ENCODE measurements around the gene KLF11. TPM values are rescaled to one million over a fixed set of nuclear protein-coding genes. Genes with fewer than 3 reads are reported as not detected.

The KLF11 gene
- total and polyA plus RNA-seq, 4 experiments from 2014 or later = 7.0 to 9.8 (median 7.9) TPM

GRCh38 chr2:10000541-10000940 is 42.8 kb upstream of the KLF11 start:
- H3K27me3 Mint-ChIP-seq = peaks cover 0 to 2% of the 10 kb centered on the region in 2 donors
- Histone ChIP-seq H3K4me3 (ENCODE audit: low read length in 2 of 2) (no peak overlapping the region), H3K27me3 (ENCODE audit: insufficient read depth, low read length) (no peaks in the 10 kb centered on the region), H3K4me1 (ENCODE audit: insufficient read depth, low read length) (no peaks in the 10 kb centered on the region), H3K9me3 (ENCODE audit: control insufficient read depth in 1 of 2, low read length in 2 of 2) (no peaks in the 10 kb centered on the region), H3K36me3 (ENCODE audit: insufficient read depth, low read length) (no peaks in the 10 kb centered on the region), H3K27ac (ENCODE audit: low read depth, low read length) (no peak overlapping the region)
- H3K4me3 Mint-ChIP-seq = no peak overlapping the region
- ChIA-PET POLR2A (ENCODE audit: partially characterized antibody) (no interaction called here), CTCF (ENCODE audit: partially characterized antibody) (interaction anchor here (1.0 to 2.3 kb wide), 2 partner anchors 15 to 72 kb away, joined by 3 to 14 read pairs; no protein-coding TSS in a partner anchor)
- H3K9me3 Mint-ChIP-seq = peaks cover 0 to 2% (median 0%) of the 10 kb centered on the region in 8 donors
- no peak for DNase-seq
- no peak overlapping the region for H3K27ac Mint-ChIP-seq
- H3K4me1 Mint-ChIP-seq = peaks cover 0 to 2% (median under 1%) of the 10 kb centered on the region in 4 donors
- no peaks in the 10 kb centered on the region for H3K36me3 Mint-ChIP-seq
- intact Hi-C loops (cut with micrococcal nuclease) = no loop called here

- DNase-seq = no peak
- Mint-ChIP-seq H3K27ac (no peak overlapping the region), H3K27me3 (no peaks in the 10 kb centered on the region), H3K4me3 (no peak overlapping the region), H3K36me3 (no peaks in the 10 kb centered on the region), H3K9me3 (peaks cover 0 to 2% (median 0%) of the 10 kb centered on the region in 8 donors), H3K4me1 (peaks cover 0 to 2% (median under 1%) of the 10 kb centered on the region in 4 donors)
- Histone ChIP-seq H3K27ac (ENCODE audit: low read depth, low read length) (no peak overlapping the region), H3K27me3 (ENCODE audit: insufficient read depth, low read length) (no peaks in the 10 kb centered on the region), H3K4me1 (ENCODE audit: insufficient read depth, low read length) (no peaks in the 10 kb centered on the region), H3K9me3 (ENCODE audit: control insufficient read depth in 1 of 2, low read length in 2 of 2) (no peaks in the 10 kb centered on the region), H3K4me3 (ENCODE audit: low read length in 2 of 2) (no peak overlapping the region), H3K36me3 (ENCODE audit: insufficient read depth, low read length) (no peaks in the 10 kb centered on the region)
- intact Hi-C loops (cut with micrococcal nuclease) = no loop called here
- CTCF ChIA-PET (ENCODE audit: partially characterized antibody) = interaction anchor here (2.3 kb wide), 1 partner anchor 16 kb away, joined by 14 read pairs; no protein-coding TSS in a partner anchor
- POLR2A ChIA-PET (ENCODE audit: partially characterized antibody) = no interaction called here
Observed at GRCh38 chr2:10001586-10001985, 41.8 kb upstream of the KLF11 start.

DNA sequence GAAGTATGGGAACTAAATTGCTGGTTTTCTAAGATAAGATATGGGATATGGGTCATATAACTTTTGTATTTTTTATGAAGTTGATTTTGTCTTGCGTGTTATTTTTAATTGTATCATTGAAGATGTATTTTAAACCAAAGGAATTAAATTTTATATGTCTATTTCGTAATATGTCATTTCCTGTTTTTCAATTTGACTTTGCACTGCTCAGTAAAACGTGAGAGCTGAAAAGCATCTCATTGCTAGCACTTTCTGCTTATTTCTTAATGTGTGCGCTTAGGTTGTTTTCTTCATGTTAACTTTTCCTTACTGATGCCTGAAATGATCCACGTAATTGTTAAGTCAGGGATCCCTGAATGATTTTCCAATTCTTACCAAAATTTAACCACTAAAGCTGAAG is 41.2 kb upstream of the KLF11 start:
- Mint-ChIP-seq H3K36me3 (no peaks in the 10 kb centered on the region), H3K27me3 (peaks cover 1% of the 10 kb centered on the region in 2 donors), H3K9me3 (peaks cover 0 to 2% (median 0%) of the 10 kb centered on the region in 8 donors), H3K4me1 (peaks cover 0 to 2% (median under 1%) of the 10 kb centered on the region in 4 donors), H3K4me3 (no peak overlapping the region), H3K27ac (no peak overlapping the region)
- H3K4me1 ChIP-seq (ENCODE audit: insufficient read depth, low read length) = no peaks in the 10 kb centered on the region
- no peaks in the 10 kb centered on the region for H3K9me3 ChIP-seq (ENCODE audit: control insufficient read depth in 1 of 2, low read length in 2 of 2)
- H3K27ac ChIP-seq (ENCODE audit: low read depth, low read length) = no peak overlapping the region
- H3K36me3 ChIP-seq (ENCODE audit: insufficient read depth, low read length) = no peaks in the 10 kb centered on the region
- ChIA-PET CTCF (ENCODE audit: partially characterized antibody) (no interaction called here), POLR2A (ENCODE audit: partially characterized antibody) (no interaction called here)
- intact Hi-C loops (cut with micrococcal nuclease) = no loop called here
- no peak for DNase-seq
- H3K4me3 ChIP-seq (ENCODE audit: low read length in 2 of 2) = no peak overlapping the region
- no peaks in the 10 kb centered on the region for H3K27me3 ChIP-seq (ENCODE audit: insufficient read depth, low read length)

GRCh38 chr2:10002681-10003080 is 40.7 kb upstream of the KLF11 start:
- Mint-ChIP-seq H3K4me3 (no peak overlapping the region), H3K36me3 (no peaks in the 10 kb centered on the region), H3K27me3 (peaks cover 1 to 4% of the 10 kb centered on the region in 2 donors), H3K27ac (no peak overlapping the region), H3K9me3 (peaks cover 0 to 2% (median 0%) of the 10 kb centered on the region in 8 donors), H3K4me1 (peaks cover 0 to 2% (median under 1%) of the 10 kb centered on the region in 4 donors)
- H3K27ac ChIP-seq (ENCODE audit: low read depth, low read length) = no peak overlapping the region
- ChIA-PET CTCF (ENCODE audit: partially characterized antibody) (no interaction called here), POLR2A (ENCODE audit: partially characterized antibody) (no interaction called here)
- no peak for DNase-seq
- H3K4me3 ChIP-seq (ENCODE audit: low read length in 2 of 2) = no peak overlapping the region
- no peaks in the 10 kb centered on the region for H3K9me3 ChIP-seq (ENCODE audit: control insufficient read depth in 1 of 2, low read length in 2 of 2)
- H3K27me3 ChIP-seq (ENCODE audit: insufficient read depth, low read length) = no peaks in the 10 kb centered on the region
- H3K4me1 ChIP-seq (ENCODE audit: insufficient read depth, low read length) = no peaks in the 10 kb centered on the region
- no peaks in the 10 kb centered on the region for H3K36me3 ChIP-seq (ENCODE audit: insufficient read depth, low read length)
- intact Hi-C loops (cut with micrococcal nuclease) = no loop called here

DNA sequence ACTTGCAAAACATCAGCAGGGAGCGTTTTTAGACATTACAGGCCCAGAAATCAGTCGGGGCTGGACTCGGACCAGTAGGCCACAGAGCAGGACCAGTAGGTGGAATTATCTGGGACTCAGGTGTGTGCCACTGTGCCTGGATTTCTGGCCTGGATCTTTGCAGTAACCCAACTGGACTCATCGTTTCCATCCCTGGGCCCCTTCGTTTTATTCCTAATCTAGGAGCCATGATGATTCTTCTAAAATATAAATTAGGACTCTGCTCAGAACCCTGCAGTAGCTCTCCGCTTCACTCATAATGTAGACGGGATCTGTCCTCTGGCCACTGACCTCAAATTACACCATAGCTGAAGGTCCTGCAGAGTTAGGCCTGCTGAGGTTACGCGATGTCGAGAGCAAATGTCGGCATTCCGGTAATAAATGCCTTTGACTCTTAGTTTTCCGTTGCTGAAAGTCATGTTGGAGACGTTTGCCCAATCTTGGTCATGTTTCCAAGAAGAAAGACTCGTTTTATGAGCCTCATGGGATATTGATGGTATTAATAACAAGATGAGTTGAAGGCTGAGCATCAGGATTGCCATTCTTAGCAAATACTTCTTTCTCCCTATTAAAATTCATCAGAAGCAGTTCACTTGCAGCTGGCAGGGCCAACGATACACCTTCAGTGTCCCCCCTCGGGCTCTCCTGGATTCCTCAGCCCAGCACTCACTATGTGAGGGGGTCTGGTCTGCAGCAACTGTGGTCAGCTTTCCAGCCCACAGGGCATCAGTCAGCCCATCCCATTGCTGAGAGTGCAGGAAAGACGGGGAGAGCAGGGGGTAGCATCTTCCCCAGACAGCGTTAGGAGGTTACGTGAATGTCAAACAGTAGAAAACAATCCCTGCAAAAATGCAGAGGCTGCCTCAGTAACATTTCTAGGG is 39.9 kb upstream of the KLF11 start:
- Mint-ChIP-seq H3K4me1 (peaks cover 0 to 2% (median under 1%) of the 10 kb centered on the region in 4 donors), H3K9me3 (peaks cover 0 to 2% (median 0%) of the 10 kb centered on the region in 8 donors), H3K36me3 (no peaks in the 10 kb centered on the region), H3K27me3 (peaks cover 4 to 7% of the 10 kb centered on the region in 2 donors), H3K4me3 (no peak overlapping the region), H3K27ac (no peak overlapping the region)
- H3K36me3 ChIP-seq (ENCODE audit: insufficient read depth, low read length) = no peaks in the 10 kb centered on the region
- POLR2A ChIA-PET (ENCODE audit: partially characterized antibody) = no interaction called here
- no peak overlapping the region for H3K4me3 ChIP-seq (ENCODE audit: low read length in 2 of 2)
- no peaks in the 10 kb centered on the region for H3K27me3 ChIP-seq (ENCODE audit: insufficient read depth, low read length)
- CTCF ChIA-PET (ENCODE audit: partially characterized antibody) = interaction anchor here (1.1 kb wide), 1 partner anchor 17 kb away, joined by 3 read pairs; no protein-coding TSS in a partner anchor
- H3K27ac ChIP-seq (ENCODE audit: low read depth, low read length) = no peak overlapping the region
- intact Hi-C loops (cut with micrococcal nuclease) = no loop called here
- no peaks in the 10 kb centered on the region for H3K9me3 ChIP-seq (ENCODE audit: control insufficient read depth in 1 of 2, low read length in 2 of 2)
- H3K4me1 ChIP-seq (ENCODE audit: insufficient read depth, low read length) = no peaks in the 10 kb centered on the region
- DNase-seq = no peak

GRCh38 chr2:10004401-10004800 is 38.9 kb upstream of the KLF11 start:
- no peak for DNase-seq
- no peak overlapping the region for H3K4me3 Mint-ChIP-seq
- no peak overlapping the region for H3K27ac Mint-ChIP-seq
- Histone ChIP-seq H3K36me3 (ENCODE audit: insufficient read depth, low read length) (no peaks in the 10 kb centered on the region), H3K9me3 (ENCODE audit: control insufficient read depth in 1 of 2, low read length in 2 of 2) (no peaks in the 10 kb centered on the region), H3K4me1 (ENCODE audit: insufficient read depth, low read length) (no peaks in the 10 kb centered on the region), H3K27me3 (ENCODE audit: insufficient read depth, low read length) (no peaks in the 10 kb centered on the region), H3K4me3 (ENCODE audit: low read length in 2 of 2) (no peak overlapping the region), H3K27ac (ENCODE audit: low read depth, low read length) (no peak overlapping the region)
- POLR2A ChIA-PET (ENCODE audit: partially characterized antibody) = no interaction called here
- H3K4me1 Mint-ChIP-seq = peaks cover 0 to 3% (median under 1%) of the 10 kb centered on the region in 4 donors
- CTCF ChIA-PET (ENCODE audit: partially characterized antibody) = interaction anchor here (1.1 kb wide), 1 partner anchor 18 kb away, joined by 3 read pairs; no protein-coding TSS in a partner anchor
- H3K36me3 Mint-ChIP-seq = no peaks in the 10 kb centered on the region
- intact Hi-C loops (cut with micrococcal nuclease) = no loop called here
- peaks cover 0 to 2% (median 0%) of the 10 kb centered on the region in 8 donors for H3K9me3 Mint-ChIP-seq
- peaks cover 5 to 14% of the 10 kb centered on the region in 2 donors for H3K27me3 Mint-ChIP-seq

DNA sequence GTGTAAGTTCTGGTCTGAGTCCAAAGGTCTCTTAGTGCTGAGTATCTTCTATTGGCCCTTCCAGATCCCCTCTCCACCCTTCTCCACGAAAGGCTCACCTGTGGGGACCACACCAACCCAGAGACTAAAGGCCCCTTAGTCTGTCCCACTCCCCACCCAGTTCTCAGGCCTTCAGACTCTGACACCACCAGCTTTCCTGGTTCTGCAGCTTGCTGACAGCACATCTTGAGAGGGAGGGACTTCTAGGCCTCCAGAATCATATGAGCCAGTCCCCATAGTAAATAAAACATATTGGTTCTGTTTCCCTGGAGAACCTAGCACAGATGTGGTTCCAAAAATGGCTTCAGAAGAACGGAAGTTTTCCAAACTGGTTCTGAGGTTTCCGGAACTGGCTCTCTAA is 38.5 kb upstream of the KLF11 start:
- no peaks in the 10 kb centered on the region for H3K27me3 ChIP-seq (ENCODE audit: insufficient read depth, low read length)
- Mint-ChIP-seq H3K27ac (no peak overlapping the region), H3K27me3 (peaks cover 5 to 14% of the 10 kb centered on the region in 2 donors), H3K9me3 (peaks cover 0 to 2% (median 0%) of the 10 kb centered on the region in 8 donors), H3K36me3 (no peaks in the 10 kb centered on the region), H3K4me1 (peaks cover 0 to 3% (median under 1%) of the 10 kb centered on the region in 4 donors), H3K4me3 (no peak overlapping the region)
- no peaks in the 10 kb centered on the region for H3K4me1 ChIP-seq (ENCODE audit: insufficient read depth, low read length)
- ChIA-PET CTCF (ENCODE audit: partially characterized antibody) (interaction anchor here (0.8 kb wide), 1 partner anchor 15 kb away, joined by 3 read pairs; no protein-coding TSS in a partner anchor), POLR2A (ENCODE audit: partially characterized antibody) (no interaction called here)
- H3K27ac ChIP-seq (ENCODE audit: low read depth, low read length) = no peak overlapping the region
- H3K36me3 ChIP-seq (ENCODE audit: insufficient read depth, low read length) = no peaks in the 10 kb centered on the region
- H3K9me3 ChIP-seq (ENCODE audit: control insufficient read depth in 1 of 2, low read length in 2 of 2) = no peaks in the 10 kb centered on the region
- H3K4me3 ChIP-seq (ENCODE audit: low read length in 2 of 2) = no peak overlapping the region
- DNase-seq = no peak
- intact Hi-C loops (cut with micrococcal nuclease) = no loop called here
